ENCODE measurements around the gene ABHD17A. TPM values are rescaled to one million over a fixed set of nuclear protein-coding genes. Genes with fewer than 3 reads are reported as not detected.

Gene ABHD17A
- total RNA-seq, 1 experiment from 2014 or later = 47.5 TPM

- Mint-ChIP-seq H3K4me1 (peaks cover 5 to 15% of the 10 kb centered on the region in 2 experiments), H3K4me3 (no peak overlapping the region), H3K36me3 (ENCODE audit: insufficient read depth in 1 of 3, low read depth in 3 of 3) (peaks cover 0 to 12% (median 2%) of the 10 kb centered on the region in 3 experiments; a peak in 4 of 7 replicates), H3K9me3 (no peaks in the 10 kb centered on the region; a peak in 1 of 5 replicates), H3K27ac (no peak overlapping the region), H3K27me3 (ENCODE audit: low read depth) (no peaks in the 10 kb centered on the region)
- Histone ChIP-seq H3K14ac (ENCODE audit: insufficient read depth, low read length) (no peak overlapping the region), H2BK12ac (ENCODE audit: insufficient read length, low read depth, low read length) (no peak overlapping the region), H4K91ac (ENCODE audit: insufficient read length, low read depth, low read length) (no peak overlapping the region), H3K79me1 (ENCODE audit: insufficient read depth, low read depth, low read length, poor library complexity, severe bottlenecking) (peaks cover 7% of the 10 kb centered on the region), H4K20me1 (ENCODE audit: control insufficient read depth, insufficient read depth, insufficient read length) (peaks cover 4% of the 10 kb centered on the region), H3K4me2 (ENCODE audit: insufficient read depth, insufficient read length, low read length) (no peak overlapping the region), H3K18ac (ENCODE audit: insufficient read length, low read depth, low read length) (no peak overlapping the region), H4K8ac (replicated peaks; ENCODE audit: insufficient read length, low read depth, low read length) (no peak overlapping the region), H4K5ac (ENCODE audit: insufficient read length, low read depth, low read length) (no peak overlapping the region), H2AFZ (ENCODE audit: low read length) (no peak overlapping the region), H3K23me2 (ENCODE audit: insufficient read length, low read depth, low read length, poor library complexity, severe bottlenecking) (no peaks in the 10 kb centered on the region), H3K4ac (ENCODE audit: low read depth, low read length) (no peak overlapping the region), H2BK20ac (ENCODE audit: low read depth, low read length, poor library complexity, severe bottlenecking) (no peak overlapping the region), H3K27me3 (ENCODE audit: insufficient read depth, low read length) (no peaks in the 10 kb centered on the region), H2BK15ac (ENCODE audit: low read depth, low read length) (no peak overlapping the region), H2BK5ac (ENCODE audit: insufficient read length, low read length) (no peak overlapping the region), H3K9ac (ENCODE audit: extremely low read depth, insufficient read length, low read length) (no peak overlapping the region), H2BK120ac (ENCODE audit: low read depth, low read length, poor library complexity, severe bottlenecking) (no peak overlapping the region), H3K4me1 (ENCODE audit: insufficient read depth, low read length) (no peaks in the 10 kb centered on the region), H3K27ac (ENCODE audit: insufficient read length, low read depth, low read length) (no peak overlapping the region), H3K9me3 (ENCODE audit: control insufficient read depth, low read depth, low read length) (no peaks in the 10 kb centered on the region), H3K23ac (ENCODE audit: insufficient read length, low read depth, low read length) (no peak overlapping the region), H2AK5ac (ENCODE audit: insufficient read length, low read length) (no peak overlapping the region), H3K79me2 (ENCODE audit: insufficient read depth, low read length) (peaks cover 4% of the 10 kb centered on the region; the same call in 1 of the 2 replicates), H3T11ph (ENCODE audit: low read length) (no peak overlapping the region), H3K56ac (ENCODE audit: insufficient read length, low read depth, low read length) (no peak overlapping the region)
- no peak for DNase-seq
- no CpG with 5 or more reads among the region's 15 CpGs for WGBS (ENCODE audit: extremely low coverage, insufficient read length, low lambda C conversion rate)
- no peak for TF ChIP-seq CTCF (conservative IDR thresholded peaks at IDR 0.05)
Measured at GRCh38 chr19:1833540-1833939, 51.8 kb downstream of the ABHD17A start.
